Adrenal gland (tissue), 12 donors: ENCODE measurements around the gene PKLR. TPM values are rescaled to one million over a fixed set of nuclear protein-coding genes. Genes with fewer than 3 reads are reported as not detected.

Experiments used
- DNase-seq, 7 donors: peaks; one replicate each; pipeline ENCODE4 v3.0.0-alpha.2; 2019 to 2020
- H3K27ac ChIP-seq, 5 donors: fragments of 200-600 bp; sonication (generic) in 4 of 5; 1 replicate in 3 of 5; 2 replicates in 2 of 5; pipeline versions ENCODE4 v1.5.1 to v1.8.0; 2016 to 2020; ENCODE audit warnings: mild to moderate bottlenecking in 1 of 5
- H3K27me3 ChIP-seq: fragments of 200-600 bp; 2 replicates; pipeline ENCODE4 v1.8.0; 2021
- H3K36me3 ChIP-seq, 2 donors: fragments of 200-600 bp; replicated peaks in 1 of 2; 1 replicate in 1 of 2; 2 replicates in 1 of 2; pipeline versions ENCODE4 v1.5.1 to v1.8.0; 2018 to 2022
- H3K4me1 ChIP-seq, 2 donors: fragments of 200-600 bp; replicated peaks in 1 of 2; 1 replicate in 1 of 2; 2 replicates in 1 of 2; pipeline versions ENCODE4 v1.5.1 to v1.8.0; 2018 to 2021
- H3K4me3 ChIP-seq, 4 donors: fragments of 200-600 bp; sonication (generic) in 3 of 4; one replicate each; pipeline ENCODE4 v1.5.1; 2016 to 2018
- H3K9me3 ChIP-seq, 3 donors: fragments of 200-600 bp; sonication (generic) in 1 of 3; replicated peaks in 1 of 3; 1 replicate in 2 of 3; 2 replicates in 1 of 3; pipeline versions ENCODE4 v1.5.1 to v1.8.0; 2016 to 2021
- POLR2A ChIP-seq, 2 donors: fragments of 450-650 bp; IDR thresholded peaks; one replicate each; pipeline ENCODE4 v1.6.1; 2017; ENCODE audit warnings: antibody characterized with exemption in 2 of 2, mild to moderate bottlenecking in 2 of 2, moderate library complexity in 1 of 2
- WGBS, 4 donors: extraction: QIAGEN DNeasy Blood & Tissue Kit in 2 of 4; methylation state at CpG; one replicate each; pipeline versions ENCODE4 v1.1.5 to v1.1.7; 2013 to 2017; 5-methylcytosine and 5-hydroxymethylcytosine counted together
- intact Hi-C, 2 donors: fragments of 100-400 bp; cut with DNase I; formaldehyde crosslinking; loops; one replicate each; pipeline versions ENCODE4 v1.14.1 to v1.15.0; 2022 to 2023
- microRNA counts, 2 donors: library from miRNA; unstranded; fragments of <30 nt; microRNA quantifications; one replicate each; lab custom pipeline; 2016
- microRNA-seq, 3 donors: library from miRNA; unstranded; fragments of <30 nt; microRNA quantifications; one replicate each; pipeline ENCODE4, GENCODE V29; 2017 to 2020
- polyA plus RNA-seq, 3 donors: library from polyadenylated mRNA; stranded (reverse); fragments of 200-250 nt in 2 of 3; fragments of 350-450 nt in 1 of 3; fragmentation: Illumina TruSeq in 1 of 3; extraction: RNeasy Lipid Tissue Mini Kit (QIAGEN cat#74804) in 1 of 3; gene quantifications; one replicate each; pipeline ENCODE4 v1.2.3, GENCODE V29; 2013 to 2014
- total RNA-seq, 9 donors: library from RNA; depleted of rRNA in 4 of 9; stranded (reverse); fragments of >200 nt in 4 of 9; fragments of 120-200 nt in 1 of 9; fragmentation: NEBNext Ultra II Directional in 1 of 9; extraction: Animal tissue kit (Norgen Biotek cat#: 25700) in 1 of 9; gene quantifications; one replicate each; pipeline versions ENCODE4 v1.1.0 to v1.2.4, GENCODE V29; 2013 to 2023
- TF ChIP-seq, protein P1 (sequence below), 6 experiments: fragments of 450-650 bp in 4 of 6; fragments of 200-600 bp in 2 of 6; sonication (generic) in 1 of 6; IDR thresholded peaks; 1 replicate in 5 of 6; 2 replicates in 1 of 6; pipeline versions ENCODE4 v1.5.1 to v1.8.0; 2016 to 2021; ENCODE audit warnings: antibody characterized with exemption in 6 of 6, mild to moderate bottlenecking in 2 of 6, moderate library complexity in 1 of 6
- donor health status: healthy with polysubstance abuse.
- donor health status: Bipolar disorder and iron deficiency.
- donor health status: DM: yes; HTN: yes; CAD: no.
- donor health status: DM: no; HTN: no; CAD: no.
- donor health status: DM: no; HTN: no; CAD: no.
- donor health status: DM: yes; HTN: yes; CAD: no.

Gene PKLR
- total and polyA plus RNA-seq, 12 donors, result 0.10 to 0.34 (median 0.21) TPM; not detected in 8

DNA sequence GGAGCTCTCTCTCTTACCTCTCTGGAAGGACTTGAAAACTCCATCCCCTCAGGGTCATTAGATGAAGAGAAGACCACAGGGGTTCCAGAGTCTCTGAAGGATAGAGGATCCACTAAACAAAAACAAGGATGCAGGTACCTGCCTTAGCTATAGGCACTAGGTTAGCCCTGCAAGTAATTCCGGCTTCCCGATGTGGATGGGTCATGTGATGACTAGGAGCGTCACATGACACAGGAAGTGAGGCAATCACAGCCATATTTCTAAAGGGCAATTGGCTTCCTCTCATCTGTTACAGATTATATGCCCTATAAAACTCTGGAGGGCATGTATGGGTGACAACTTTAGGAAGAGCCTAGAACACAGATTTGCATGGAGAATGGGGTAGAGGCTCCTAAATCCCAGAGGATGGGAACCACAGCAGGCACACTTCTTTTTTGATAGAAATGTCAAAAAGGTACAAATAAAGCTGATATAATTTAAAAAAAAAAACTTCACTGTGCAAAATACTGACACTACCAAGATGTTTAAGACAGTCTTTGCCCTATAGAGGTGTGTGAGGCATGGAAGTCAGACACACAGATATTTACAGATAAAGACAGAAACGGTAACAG lies 60.1 kb downstream of the PKLR start:
- peak overlapping the region in 1 of 4 donors; percentile 56 for H3K4me3 ChIP-seq
- peaks cover 20 to 21% of the 10 kb centered on the region in 2 donors for H3K4me1 ChIP-seq
- peak; percentile 72 to 90 (median 77) for DNase-seq
- no peaks in the 10 kb centered on the region for H3K9me3 ChIP-seq
- TF ChIP-seq POLR2A (IDR thresholded peaks at IDR 0.05), result peak in 1 of 2 donors; percentile 19
- TF ChIP-seq, protein P1, sequence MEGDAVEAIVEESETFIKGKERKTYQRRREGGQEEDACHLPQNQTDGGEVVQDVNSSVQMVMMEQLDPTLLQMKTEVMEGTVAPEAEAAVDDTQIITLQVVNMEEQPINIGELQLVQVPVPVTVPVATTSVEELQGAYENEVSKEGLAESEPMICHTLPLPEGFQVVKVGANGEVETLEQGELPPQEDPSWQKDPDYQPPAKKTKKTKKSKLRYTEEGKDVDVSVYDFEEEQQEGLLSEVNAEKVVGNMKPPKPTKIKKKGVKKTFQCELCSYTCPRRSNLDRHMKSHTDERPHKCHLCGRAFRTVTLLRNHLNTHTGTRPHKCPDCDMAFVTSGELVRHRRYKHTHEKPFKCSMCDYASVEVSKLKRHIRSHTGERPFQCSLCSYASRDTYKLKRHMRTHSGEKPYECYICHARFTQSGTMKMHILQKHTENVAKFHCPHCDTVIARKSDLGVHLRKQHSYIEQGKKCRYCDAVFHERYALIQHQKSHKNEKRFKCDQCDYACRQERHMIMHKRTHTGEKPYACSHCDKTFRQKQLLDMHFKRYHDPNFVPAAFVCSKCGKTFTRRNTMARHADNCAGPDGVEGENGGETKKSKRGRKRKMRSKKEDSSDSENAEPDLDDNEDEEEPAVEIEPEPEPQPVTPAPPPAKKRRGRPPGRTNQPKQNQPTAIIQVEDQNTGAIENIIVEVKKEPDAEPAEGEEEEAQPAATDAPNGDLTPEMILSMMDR (IDR thresholded peaks at IDR 0.05), result no peak
- 12 to 16% (median 14%) methylated on average over 4 of the region's 4 CpGs for WGBS, 4 donors
- H3K27me3 ChIP-seq, result no peaks in the 10 kb centered on the region
- H3K27ac ChIP-seq, result peak overlapping the region in 3 of 5 donors; percentile 21 to 59 (median 58)
- intact Hi-C loops, result loop anchor here in 1 of 2 donors (5.0 kb wide), 1 partner anchor 34 kb away; the partner anchor contains the start of genes MTX1 and THBS3
- peaks cover 0 to 19% of the 10 kb centered on the region in 2 donors for H3K36me3 ChIP-seq

MicroRNAs within 50 kb of the gene (microRNA counts, 767-probe panel; counts per million panel counts)
- 0 counts per million in 2 donors for microRNA hsa-miR-555 (lab: Ali Mortazavi, UCI)

Small RNA genes lying within 50 kb of the gene (microRNA-seq; reads per million reads assigned to microRNA genes)
- gene MIR555, result 0 reads per million in 3 donors

Other genes with a start within 250 kb of the PKLR start
- gene EFNA4, start 237.7 kb downstream of the PKLR start, total RNA-seq, result 10 to 100 TPM in 5 of 9 donors, 1 to 10 TPM in 4; 3.5 to 28.7 (median 12.7) TPM
- 10 to 100 TPM; 10.0 to 23.5 (median 12.1) TPM for gene EFNA4, start 237.7 kb downstream of the PKLR start, polyA plus RNA-seq
- gene EFNA3, start 222.6 kb downstream of the PKLR start, total RNA-seq, result 1 to 10 TPM; 1.4 to 7.3 (median 2.7) TPM
- gene EFNA3, start 222.6 kb downstream of the PKLR start, polyA plus RNA-seq, result 1 to 10 TPM; 2.8 to 4.0 (median 3.7) TPM
- gene EFNA1, start 173.6 kb downstream of the PKLR start, total RNA-seq, result 10 to 100 TPM in 8 of 9 donors, 1 to 10 TPM in 1; 9.9 to 49.7 (median 27.7) TPM
- gene EFNA1, start 173.6 kb downstream of the PKLR start, polyA plus RNA-seq, result 10 to 100 TPM in 2 of 3 donors, 1 to 10 TPM in 1; 6.6 to 35.9 (median 30.2) TPM
- gene SLC50A1, start 165.6 kb downstream of the PKLR start, total RNA-seq, result 100 to 1,000 TPM in 2 of 9 donors, 10 to 100 TPM in 7; 31.7 to 112 (median 50.6) TPM
- 100 to 1,000 TPM in 1 of 3 donors, 10 to 100 TPM in 2; 55.2 to 172 (median 61.8) TPM for gene SLC50A1, start 165.6 kb downstream of the PKLR start, polyA plus RNA-seq
- 100 to 1,000 TPM in 8 of 9 donors, 10 to 100 TPM in 1; 45.4 to 192 (median 159) TPM for gene DPM3, start 160.9 kb downstream of the PKLR start, total RNA-seq
- 1,000 to 10,000 TPM in 2 of 3 donors, 1 to 10 TPM in 1; 6.8 to 1,427 (median 1,371) TPM for gene DPM3, start 160.9 kb downstream of the PKLR start, polyA plus RNA-seq
- 100 to 1,000 TPM in 8 of 9 donors, 10 to 100 TPM in 1; 76.1 to 252 (median 154) TPM for gene KRTCAP2, start 128.1 kb downstream of the PKLR start, total RNA-seq
- 100 to 1,000 TPM; 383 to 806 (median 704) TPM for gene KRTCAP2, start 128.1 kb downstream of the PKLR start, polyA plus RNA-seq
- gene TRIM46, start 127.6 kb downstream of the PKLR start, total RNA-seq, result under 1 TPM in 7 of 9 donors, not detected in 2; 0.19 to 0.96 (median 0.44) TPM
- 1 to 10 TPM in 2 of 3 donors, under 1 TPM in 1; 0.38 to 5.6 (median 1.2) TPM for gene TRIM46, start 127.6 kb downstream of the PKLR start, polyA plus RNA-seq
- 10 to 100 TPM in 7 of 9 donors, 1 to 10 TPM in 2; 7.1 to 38.6 (median 15.7) TPM for gene THBS3, start 93.5 kb downstream of the PKLR start, total RNA-seq
- 100 to 1,000 TPM in 1 of 3 donors, 10 to 100 TPM in 1, 1 to 10 TPM in 1; 9.6 to 147 (median 71.3) TPM for gene THBS3, start 93.5 kb downstream of the PKLR start, polyA plus RNA-seq
- 10 to 100 TPM; 39.2 to 83.8 (median 45.6) TPM for gene MTX1, start 92.7 kb downstream of the PKLR start, total RNA-seq
- 100 to 1,000 TPM in 1 of 3 donors, 10 to 100 TPM in 2; 26.7 to 111 (median 79.8) TPM for gene MTX1, start 92.7 kb downstream of the PKLR start, polyA plus RNA-seq
- gene ENTREP3, start 46.0 kb downstream of the PKLR start, total RNA-seq, result 10 to 100 TPM in 7 of 9 donors, 1 to 10 TPM in 2; 8.5 to 43.0 (median 32.6) TPM
- 10 to 100 TPM; 10.3 to 26.9 (median 22.7) TPM for gene ENTREP3, start 46.0 kb downstream of the PKLR start, polyA plus RNA-seq
- gene SCAMP3, start 39.1 kb downstream of the PKLR start, total RNA-seq, result 100 to 1,000 TPM in 4 of 9 donors, 10 to 100 TPM in 5; 51.0 to 143 (median 98.6) TPM
- gene SCAMP3, start 39.1 kb downstream of the PKLR start, polyA plus RNA-seq, result 100 to 1,000 TPM in 1 of 3 donors, 10 to 100 TPM in 2; 41.9 to 102 (median 78.0) TPM
- gene CLK2, start 27.9 kb downstream of the PKLR start, total RNA-seq, result 10 to 100 TPM; 10.7 to 94.2 (median 53.6) TPM
- gene CLK2, start 27.9 kb downstream of the PKLR start, polyA plus RNA-seq, result 100 to 1,000 TPM in 2 of 3 donors, 10 to 100 TPM in 1; 47.1 to 162 (median 122) TPM
- 1 to 10 TPM; 1.0 to 6.5 (median 3.6) TPM for gene HCN3, start 24.0 kb downstream of the PKLR start, total RNA-seq
- 10 to 100 TPM in 1 of 3 donors, 1 to 10 TPM in 2; 3.1 to 14.5 (median 6.2) TPM for gene HCN3, start 24.0 kb downstream of the PKLR start, polyA plus RNA-seq
- gene FDPS, start 7.4 kb upstream of the PKLR start, total RNA-seq, result 1,000 to 10,000 TPM in 2 of 9 donors, 100 to 1,000 TPM in 7; 107 to 2,334 (median 186) TPM
- 1,000 to 10,000 TPM in 1 of 3 donors, 100 to 1,000 TPM in 2; 167 to 2,274 (median 225) TPM for gene FDPS, start 7.4 kb upstream of the PKLR start, polyA plus RNA-seq
- 10 to 100 TPM in 8 of 9 donors, 1 to 10 TPM in 1; 9.8 to 64.9 (median 27.1) TPM for gene RUSC1, start 19.5 kb upstream of the PKLR start, total RNA-seq
- 100 to 1,000 TPM in 1 of 3 donors, 10 to 100 TPM in 2; 15.1 to 111 (median 53.7) TPM for gene RUSC1, start 19.5 kb upstream of the PKLR start, polyA plus RNA-seq